Left colon (tissue), 2 donors: Measurements from ENCODE around the gene ZNF559. TPM values are rescaled to one million over a fixed set of nuclear protein-coding genes. Genes with fewer than 3 reads are reported as not detected.
"Not testable (repeated sequence)": the region's sequence is repeated elsewhere in the genome, so short reads cannot be mapped to it uniquely, and the experiment has no call there.

Source experiments
- ATAC-seq: fragments of 200-7000 bp; cut with Tn5 transposase; one replicate; pipeline ENCODE4 v1.9.1; 2020; ENCODE audit warnings: mild to moderate bottlenecking, moderate library complexity
- DNase-seq, 2 donors: peaks; one replicate each; pipeline ENCODE4 v3.0.0-alpha.2; 2020
- intact Hi-C, 2 donors: fragments of 100-400 bp; cut with DNase I in 1 of 2; cut with micrococcal nuclease in 1 of 2; formaldehyde crosslinking; loops; one replicate each; pipeline versions ENCODE4 v1.11.2 to v1.14.0; 2022; cut with DNase I, micrococcal nuclease
- long read RNA-seq: library from polyadenylated mRNA; unstranded; transcript quantifications from one replicate; pipeline ENCODE4 v2.0.0, GENCODE V29; 2021
- total RNA-seq, 2 donors: library from RNA; stranded (reverse); fragmentation: NEBNext Ultra II Directional; extraction: Animal tissue kit (Norgen Biotek cat#: 25700); gene quantifications; one replicate each; pipeline ENCODE4 v1.2.1, GENCODE V29; 2021
- donor health status: DM: no; HTN: no; CAD: no.
- donor health status: DM: yes; HTN: yes; CAD: no.

ZNF559 gene
- total RNA-seq, result 1 to 10 TPM; 3.6 to 7.8 TPM
- long read RNA-seq, full-length matches to known transcripts, result 2 of 4 reads
- long read RNA-seq, partial matches to known transcripts, result 0 of 4 reads
- long read RNA-seq, other reads (novel, unspliced or antisense), result 2 of 4 reads

- DNase-seq (peak; percentile 92 to 93), ATAC-seq (peak; percentile 96)
- intact Hi-C loops, result no loop called here
Measured at GRCh38 chr19:9323919-9324583, at the start of gene ZNF559. TSS of gene ZNF559 (plus strand) at chr19:9324179. CDS start at chr19:9338550, 14,371 bp downstream.

- ATAC-seq, intact Hi-C loops, DNase-seq: not testable (repeated sequence)
Measured at GRCh38 chr19:9283485-9283884, 40.5 kb upstream of the ZNF559 start.

- DNase-seq (no peak), ATAC-seq (no peak)
- intact Hi-C loops, result no loop called here
Measured at GRCh38 chr19:9289231-9289884, 34.6 kb upstream of the ZNF559 start.

GRCh38 chr19:9295411-9295849 is 28.5 kb upstream of the ZNF559 start:
- no peak for DNase-seq
- intact Hi-C loops, result no loop called here
- ATAC-seq, result no peak

GRCh38 chr19:9296336-9296735 is 27.6 kb upstream of the ZNF559 start:
- no peak for DNase-seq
- intact Hi-C loops, result no loop called here
- no peak for ATAC-seq

GRCh38 chr19:9306443-9306842 is 17.5 kb upstream of the ZNF559 start:
- ATAC-seq (no peak), DNase-seq (no peak)
- intact Hi-C loops, result no loop called here

- DNase-seq (no peak), ATAC-seq (no peak)
- intact Hi-C loops, result no loop called here
Measured at GRCh38 chr19:9308091-9308770, 15.7 kb upstream of the ZNF559 start.

GRCh38 chr19:9309139-9309973 is 14.6 kb upstream of the ZNF559 start, which contains the start of gene ZNF699:
TSS of gene ZNF699 (minus strand) at chr19:9309838. CDS start at chr19:9305119, 4,719 bp downstream.
- ATAC-seq, result peak; percentile 97
- intact Hi-C loops, result no loop called here
- peak; percentile 99 for DNase-seq

GRCh38 chr19:9309974-9310446 is 14.0 kb upstream of the ZNF559 start:
- intact Hi-C loops, result no loop called here
- peak; percentile 90 to 92 for DNase-seq

GRCh38 chr19:9313756-9314155 is 10.2 kb upstream of the ZNF559 start:
- intact Hi-C loops, result no loop called here
- DNase-seq (no peak), ATAC-seq (no peak)

More at GRCh38 chr19:9309974-9310446, 14.0 kb upstream of the ZNF559 start:
- ATAC-seq, result peak; percentile 76

- intact Hi-C loops, result no loop called here
- DNase-seq (no peak), ATAC-seq (no peak)
Measured at GRCh38 chr19:9321338-9321737, 2.6 kb upstream of the ZNF559 start.

- intact Hi-C loops, DNase-seq, ATAC-seq: not testable (repeated sequence)
Measured at GRCh38 chr19:9321756-9322155, 2.2 kb upstream of the ZNF559 start.

- intact Hi-C loops, ATAC-seq: not testable (repeated sequence)
Measured at GRCh38 chr19:9322201-9322600, 1.8 kb upstream of the ZNF559 start.

GRCh38 chr19:9323557-9323918 is 441 bp upstream of the ZNF559 start:
- intact Hi-C loops, result no loop called here
- DNase-seq (peak; percentile 43 to 67), ATAC-seq (peak; percentile 72)

More at GRCh38 chr19:9322201-9322600, 1.8 kb upstream of the ZNF559 start:
- DNase-seq, result not testable (repeated sequence)

GRCh38 chr19:9324584-9324962 is 594 bp downstream of the ZNF559 start:
- intact Hi-C loops, result no loop called here
- DNase-seq, result no peak
- ATAC-seq, result no peak

- no peak for DNase-seq
- intact Hi-C loops, result no loop called here
- no peak for ATAC-seq
Measured at GRCh38 chr19:9329999-9330398, 6.0 kb downstream of the ZNF559 start.

- intact Hi-C loops, result no loop called here
Measured at GRCh38 chr19:9342610-9343304, 18.8 kb downstream of the ZNF559 start.

GRCh38 chr19:9345005-9345404 is 21.0 kb downstream of the ZNF559 start:
- DNase-seq (no peak), ATAC-seq (no peak)
- intact Hi-C loops, result no loop called here

More at GRCh38 chr19:9342610-9343304, 18.8 kb downstream of the ZNF559 start:
- ATAC-seq (no peak), DNase-seq (no peak)
